GM13977 (cell line): Measurements from ENCODE around the gene CRLF1.

ENCODE experiments used
- DNase-seq: peaks from one replicate; pipeline ENCODE4 v3.0.0; 2012; ENCODE audit warnings: low spot score
- in situ Hi-C: fragments of 300-500 bp; cut with MboI; formaldehyde crosslinking; loops from one replicate; pipeline ENCODE4 v1.12.0; 2022; ENCODE audit warnings: low sequenced_read_pairs, low pct_unique_long_range_greater_than_20kb, mixed read lengths, inconsistent platforms; ENCODE audit not compliant: unreplicated experiment
- TF ChIP-seq, protein P1 (sequence below): IDR thresholded peaks from 2 replicates; pipeline ENCODE4 v1.5.1; 2012; ENCODE audit warnings: mild to moderate bottlenecking, control low read depth; ENCODE audit not compliant: insufficient read depth; ENCODE audit errors: extremely low read depth, missing control alignments

The CRLF1 gene

GRCh38 chr19:18646535-18647370 is 40.2 kb upstream of the CRLF1 start:
- no peak for DNase-seq
- TF ChIP-seq, protein P1, sequence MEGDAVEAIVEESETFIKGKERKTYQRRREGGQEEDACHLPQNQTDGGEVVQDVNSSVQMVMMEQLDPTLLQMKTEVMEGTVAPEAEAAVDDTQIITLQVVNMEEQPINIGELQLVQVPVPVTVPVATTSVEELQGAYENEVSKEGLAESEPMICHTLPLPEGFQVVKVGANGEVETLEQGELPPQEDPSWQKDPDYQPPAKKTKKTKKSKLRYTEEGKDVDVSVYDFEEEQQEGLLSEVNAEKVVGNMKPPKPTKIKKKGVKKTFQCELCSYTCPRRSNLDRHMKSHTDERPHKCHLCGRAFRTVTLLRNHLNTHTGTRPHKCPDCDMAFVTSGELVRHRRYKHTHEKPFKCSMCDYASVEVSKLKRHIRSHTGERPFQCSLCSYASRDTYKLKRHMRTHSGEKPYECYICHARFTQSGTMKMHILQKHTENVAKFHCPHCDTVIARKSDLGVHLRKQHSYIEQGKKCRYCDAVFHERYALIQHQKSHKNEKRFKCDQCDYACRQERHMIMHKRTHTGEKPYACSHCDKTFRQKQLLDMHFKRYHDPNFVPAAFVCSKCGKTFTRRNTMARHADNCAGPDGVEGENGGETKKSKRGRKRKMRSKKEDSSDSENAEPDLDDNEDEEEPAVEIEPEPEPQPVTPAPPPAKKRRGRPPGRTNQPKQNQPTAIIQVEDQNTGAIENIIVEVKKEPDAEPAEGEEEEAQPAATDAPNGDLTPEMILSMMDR, result no peak
- in situ Hi-C loops, result no loop called here

GRCh38 chr19:18645035-18645511 is 38.5 kb upstream of the CRLF1 start:
- TF ChIP-seq, protein P1, result no peak
- in situ Hi-C loops, result no loop called here
- DNase-seq, result no peak

DNA sequence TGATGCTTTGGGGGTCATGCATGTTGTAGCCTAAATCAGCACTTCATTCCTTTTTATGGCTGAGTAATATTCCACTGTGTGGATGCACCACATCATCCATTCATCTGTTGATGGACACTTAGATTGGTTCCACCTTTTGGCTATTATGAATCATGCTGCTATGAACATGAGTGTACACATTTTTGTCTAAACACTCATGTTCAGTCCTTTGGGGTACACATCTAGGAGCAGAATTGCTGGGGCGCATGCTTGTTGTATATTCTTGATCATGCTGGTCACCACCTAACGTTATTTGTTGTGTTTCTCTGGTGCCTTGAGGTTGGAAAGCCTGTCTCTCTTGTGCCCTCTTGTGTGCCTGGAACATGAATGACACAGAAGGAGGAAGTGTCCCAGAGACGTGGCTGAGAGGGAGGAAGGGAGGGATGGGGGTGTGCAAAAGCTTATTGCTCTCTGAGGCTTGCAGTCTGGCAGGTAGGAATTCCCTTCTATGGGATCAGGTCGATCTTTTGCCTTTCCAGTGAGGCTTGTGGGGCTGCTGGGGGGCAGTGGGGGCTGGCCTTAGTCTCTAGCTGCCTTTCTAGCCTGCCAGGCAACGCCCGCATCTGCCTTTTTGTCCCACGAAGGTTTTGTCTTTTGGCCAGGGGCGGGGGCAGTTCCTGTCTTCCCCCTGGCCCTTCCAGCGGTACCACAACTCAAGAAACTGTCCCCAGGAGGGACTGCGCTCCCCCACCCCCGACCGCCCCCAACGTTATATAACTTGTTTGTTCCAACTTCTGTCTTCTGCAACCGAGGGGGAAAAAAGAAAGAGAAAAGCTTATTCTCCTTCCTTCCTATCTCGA is 37.8 kb upstream of the CRLF1 start:
- no peak for DNase-seq
- TF ChIP-seq, protein P1, result no peak
- in situ Hi-C loops, result no loop called here

GRCh38 chr19:18639706-18640243 is 33.2 kb upstream of the CRLF1 start:
- in situ Hi-C loops, result no loop called here
- TF ChIP-seq, protein P1, result no peak
- DNase-seq, result no peak

GRCh38 chr19:18637673-18638630 is 31.4 kb upstream of the CRLF1 start:
- no peak for DNase-seq
- TF ChIP-seq, protein P1, result no peak
- in situ Hi-C loops, result no loop called here
